ENCODE results near the gene NID1. TPM values are rescaled to one million over a fixed set of nuclear protein-coding genes. Genes with fewer than 3 reads are reported as not detected.
A peak's percentile ranks its signal among the peaks of the same experiment; 100 is the strongest.
"Not testable (repeated sequence)": the region's sequence is repeated elsewhere in the genome, so short reads cannot be mapped to it uniquely, and the experiment has no call there.

Gene NID1
- total RNA-seq, 1 donor = 204 TPM

- no peak overlapping the region for H3K4me3 ChIP-seq (ENCODE audit: low read depth, low read length)
- DNase-seq (ENCODE audit: low read depth) = no peak
- no peak for TF ChIP-seq CTCF (IDR thresholded peaks at IDR 0.05; ENCODE audit: insufficient read depth, low read depth, low read length)
Observed at GRCh38 chr1:236100799-236101198, 35.9 kb upstream of the NID1 start.

- no peak for TF ChIP-seq CTCF (IDR thresholded peaks at IDR 0.05; ENCODE audit: insufficient read depth, low read depth, low read length)
- DNase-seq (ENCODE audit: low read depth) = peak; percentile 26
- no peak overlapping the region for H3K4me3 ChIP-seq (ENCODE audit: low read depth, low read length)
Observed at GRCh38 chr1:236099355-236099974, 34.6 kb upstream of the NID1 start.

- DNase-seq (ENCODE audit: low read depth) = no peak
- no peak overlapping the region for H3K4me3 ChIP-seq (ENCODE audit: low read depth, low read length)
- no peak for TF ChIP-seq CTCF (IDR thresholded peaks at IDR 0.05; ENCODE audit: insufficient read depth, low read depth, low read length)
Observed at GRCh38 chr1:236098267-236098666, 33.4 kb upstream of the NID1 start.

GRCh38 chr1:236096660-236097482, 32.0 kb upstream of the NID1 start:
- not testable (repeated sequence) for H3K4me3 ChIP-seq (ENCODE audit: low read depth, low read length)
- DNase-seq (ENCODE audit: low read depth) = peak; percentile 93

- no peak for TF ChIP-seq CTCF (IDR thresholded peaks at IDR 0.05; ENCODE audit: insufficient read depth, low read depth, low read length)
- DNase-seq (ENCODE audit: low read depth) = peak; percentile 91
- no peak overlapping the region for H3K4me3 ChIP-seq (ENCODE audit: low read depth, low read length)
Observed at GRCh38 chr1:236095705-236096520, 31.0 kb upstream of the NID1 start.

GRCh38 chr1:236092899-236093298, 28.0 kb upstream of the NID1 start:
- TF ChIP-seq CTCF (IDR thresholded peaks at IDR 0.05; ENCODE audit: insufficient read depth, low read depth, low read length) = no peak
- H3K4me3 ChIP-seq (ENCODE audit: low read depth, low read length) = no peak overlapping the region
- no peak for DNase-seq (ENCODE audit: low read depth)

GRCh38 chr1:236091933-236092318, 27.0 kb upstream of the NID1 start:
- no peak overlapping the region for H3K4me3 ChIP-seq (ENCODE audit: low read depth, low read length)

More at GRCh38 chr1:236091933-236092318, 27.0 kb upstream of the NID1 start:
- TF ChIP-seq CTCF (IDR thresholded peaks at IDR 0.05; ENCODE audit: insufficient read depth, low read depth, low read length) = no peak
- DNase-seq (ENCODE audit: low read depth) = peak; percentile 72

All from fibroblast of villous mesenchyme (primary cell).